IPS-11a (cell line): ENCODE measurements around the gene TRPV6.

Experiments used
- H3K4me3 ChIP-seq: one replicate; pipeline ENCODE4 v1.5.1; 2013; ENCODE audit warnings: low read depth, low read length, control low read depth

The TRPV6 gene

DNA sequence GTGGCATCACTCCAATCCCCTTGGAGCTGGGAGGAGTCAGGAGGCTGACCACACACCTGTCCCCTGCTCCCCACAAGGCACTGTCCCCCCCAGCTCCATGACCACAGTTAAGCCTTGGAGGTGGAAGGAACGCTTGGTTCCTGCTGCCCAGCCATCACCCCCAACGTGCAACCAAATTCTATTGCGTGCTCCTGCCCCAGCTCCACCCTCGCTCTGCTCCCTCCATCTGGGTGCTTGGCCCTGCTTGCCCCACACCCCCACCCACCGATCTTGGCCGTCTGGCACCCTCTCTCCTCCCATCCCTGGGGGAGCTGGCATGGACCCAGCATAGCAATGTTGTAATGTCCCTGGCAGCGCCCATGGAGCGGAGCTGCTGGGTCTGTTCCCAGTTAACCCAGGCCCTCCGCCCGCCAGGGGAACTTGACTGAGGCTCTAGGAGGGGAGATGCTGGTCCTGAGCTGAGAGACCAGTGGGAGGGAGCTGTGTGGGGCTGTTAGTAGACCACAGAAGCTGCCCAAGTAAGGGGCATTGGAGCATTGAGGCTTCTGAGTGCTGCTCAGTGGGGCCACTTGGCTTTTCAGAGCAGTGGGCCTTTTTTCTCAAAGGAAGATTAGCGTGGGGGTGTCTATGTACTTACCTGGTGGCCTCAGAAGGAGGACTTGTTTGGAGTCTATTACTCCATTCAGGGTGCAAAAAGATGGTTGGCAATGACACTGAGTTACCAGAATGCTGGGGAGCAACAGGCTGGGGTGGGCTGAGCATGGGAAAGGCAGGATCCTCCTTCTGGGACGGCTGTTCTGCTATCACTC, 29.6 kb downstream of the TRPV6 start:
- no peak overlapping the region for H3K4me3 ChIP-seq

- peak overlapping the region; percentile 81 for H3K4me3 ChIP-seq
These were observed 30.3 kb downstream of the TRPV6 start for GRCh38 chr7:142855114-142855743.

- H3K4me3 ChIP-seq, result peak within 1 kb of the TSS; percentile 81
These were observed 31.0 kb downstream of the TRPV6 start, which contains the start of gene EPHB6 for GRCh38 chr7:142854372-142855113. TSS of gene EPHB6 (plus strand) at chr7:142855076. CDS start at chr7:142863228, 8,152 bp downstream.

GRCh38 chr7:142853739-142854371, 31.7 kb downstream of the TRPV6 start:
- peak overlapping the region; percentile 81 for H3K4me3 ChIP-seq

GRCh38 chr7:142851919-142852318, 33.6 kb downstream of the TRPV6 start:
- H3K4me3 ChIP-seq, result no peak overlapping the region

- no peak overlapping the region for H3K4me3 ChIP-seq
These were observed 34.3 kb downstream of the TRPV6 start for GRCh38 chr7:142851269-142851668.

DNA sequence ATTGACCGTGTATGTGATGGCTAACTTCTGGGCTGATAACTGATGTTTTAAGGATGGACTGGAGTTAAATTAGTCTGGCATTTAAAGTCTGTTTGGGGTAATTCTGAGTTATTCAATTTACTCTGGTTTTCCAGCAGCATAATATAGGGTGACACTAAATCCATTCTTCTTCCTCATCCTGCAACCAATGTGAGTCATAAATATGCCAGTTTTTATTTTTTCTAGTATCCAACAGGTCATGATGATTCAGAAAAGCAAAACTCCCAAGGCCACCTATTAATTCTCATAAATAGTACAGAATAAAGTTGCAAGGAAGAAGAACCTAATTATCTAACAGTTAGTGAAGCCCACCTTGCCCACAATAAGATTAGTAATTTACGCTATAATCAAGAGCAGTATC, 38.2 kb downstream of the TRPV6 start:
- H3K4me3 ChIP-seq, result no peak overlapping the region

DNA sequence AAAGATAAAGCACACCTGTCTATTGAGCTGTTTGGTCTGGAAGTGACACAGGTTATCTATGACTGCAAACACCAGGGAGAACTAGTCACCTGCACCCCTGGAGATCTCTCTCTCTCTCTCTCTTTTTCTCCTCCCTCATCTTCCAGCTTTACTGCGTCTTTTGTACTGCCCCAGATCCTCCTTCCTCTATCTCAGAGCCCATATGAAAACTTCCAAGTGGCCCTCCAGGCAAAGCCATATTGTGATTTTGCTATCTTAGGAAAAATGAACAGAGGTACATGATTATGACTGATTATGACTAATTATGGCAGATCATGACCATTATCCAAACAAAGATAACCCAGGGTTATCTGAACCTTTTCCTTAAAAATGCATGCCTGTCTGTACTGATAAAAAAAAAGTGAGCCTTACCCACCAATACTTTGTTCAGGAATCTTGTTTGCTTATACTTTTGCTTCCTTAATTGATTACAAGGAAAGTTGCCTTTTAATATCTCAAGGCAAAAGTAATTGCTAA, 43.2 kb downstream of the TRPV6 start:
- H3K4me3 ChIP-seq, result no peak overlapping the region

- H3K4me3 ChIP-seq, result no peak overlapping the region
These were observed 46.9 kb downstream of the TRPV6 start for GRCh38 chr7:142838461-142839213.

- H3K4me3 ChIP-seq, result no peak overlapping the region
These were observed 49.1 kb downstream of the TRPV6 start for GRCh38 chr7:142836426-142836825.

DNA sequence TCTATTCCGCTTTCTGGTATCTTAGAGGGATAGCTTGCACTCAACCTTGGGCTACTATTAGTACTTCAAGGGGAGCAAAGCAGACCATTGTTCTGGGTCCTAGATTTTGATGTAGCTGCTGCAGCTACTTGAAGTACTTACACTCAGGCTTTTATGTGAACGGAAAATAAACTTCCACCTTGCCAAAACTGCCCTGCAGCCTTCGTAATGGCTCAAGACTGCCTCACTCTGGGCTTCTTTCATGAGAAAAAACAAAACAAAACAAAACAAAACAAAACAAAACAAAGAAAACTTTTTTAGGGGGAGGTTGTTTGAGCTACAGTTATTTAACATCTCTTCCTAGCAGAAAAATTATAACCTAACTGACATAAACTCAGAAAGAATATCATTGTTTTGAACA, 50.1 kb downstream of the TRPV6 start:
- H3K4me3 ChIP-seq, result no peak overlapping the region

GRCh38 chr7:142833174-142834048, 52.1 kb downstream of the TRPV6 start:
- H3K4me3 ChIP-seq, result no peak overlapping the region

GRCh38 chr7:142832417-142832816, 53.1 kb downstream of the TRPV6 start:
- no peak overlapping the region for H3K4me3 ChIP-seq

GRCh38 chr7:142827951-142828500, 57.5 kb downstream of the TRPV6 start:
- H3K4me3 ChIP-seq, result no peak overlapping the region

- no peak overlapping the region for H3K4me3 ChIP-seq
These were observed 62.8 kb downstream of the TRPV6 start for GRCh38 chr7:142822714-142823113.
